H1 (cell line): ENCODE results near the gene PPP1R7. TPM values are rescaled to one million over a fixed set of nuclear protein-coding genes. Genes with fewer than 3 reads are reported as not detected.

Experiments
- CEBPB ChIP-seq: IDR thresholded peaks from 2 replicates; pipeline ENCODE4 v1.6.1; 2012; ENCODE audit warnings: low read depth, low read length
- CHD7 ChIP-seq: fragments of 300-600 bp; sonication (generic); IDR thresholded peaks from 2 replicates; pipeline ENCODE4 v1.7.1; 2012; ENCODE audit warnings: low read length, moderate library complexity, mild to moderate bottlenecking, inconsistent platforms; ENCODE audit not compliant: insufficient replicate concordance
- FOSL1 ChIP-seq: IDR thresholded peaks from 2 replicates; pipeline ENCODE4 v1.6.1; 2011; ENCODE audit warnings: mild to moderate bottlenecking, low read depth, low read length, moderate library complexity; ENCODE audit not compliant: insufficient read depth
- HDAC2 ChIP-seq, 2 experiments: fragments of 300-600 bp in 1 of 2; sonication (generic) in 1 of 2; IDR thresholded peaks; 2 replicates each; pipeline ENCODE4 v1.6.1; 2011 to 2012; ENCODE audit warnings: low read depth in 2 of 2, low read length in 2 of 2, mild to moderate bottlenecking in 2 of 2, moderate library complexity in 2 of 2, borderline replicate concordance in 1 of 2, inconsistent platforms in 1 of 2
- KDM4A ChIP-seq: IDR thresholded peaks from one replicate; pipeline ENCODE4 v1.7.1; 2012; ENCODE audit warnings: low read depth, mild to moderate bottlenecking, moderate library complexity, low read length, inconsistent platforms; ENCODE audit not compliant: severe bottlenecking
- NANOG ChIP-seq: IDR thresholded peaks from 2 replicates; pipeline ENCODE4 v1.6.1; 2011; ENCODE audit warnings: low read length, low read depth, mild to moderate bottlenecking, inconsistent platforms; ENCODE audit not compliant: insufficient read depth, poor library complexity, severe bottlenecking
- NRF1 ChIP-seq: IDR thresholded peaks from 2 replicates; pipeline ENCODE4 v1.6.1; 2011; ENCODE audit warnings: mild to moderate bottlenecking, low read depth, low read length, improper control_type of control experiment
- POLR2A ChIP-seq, 2 experiments: IDR thresholded peaks; 1 replicate in 1 of 2; 2 replicates in 1 of 2; pipeline ENCODE4 v1.6.1; 2011; ENCODE audit warnings: low read depth in 2 of 2, low read length in 2 of 2, mild to moderate bottlenecking in 2 of 2; ENCODE audit errors: control extremely low read depth in 1 of 2
- RFX5 ChIP-seq: IDR thresholded peaks from 2 replicates; pipeline ENCODE4 v1.6.1; 2011; ENCODE audit warnings: low read depth, low read length, improper control_type of control experiment, borderline replicate concordance
- SAP30 ChIP-seq: fragments of 300-600 bp; sonication (generic); IDR thresholded peaks from 2 replicates; pipeline ENCODE4 v1.7.1; 2012; ENCODE audit warnings: low read length, moderate library complexity, mild to moderate bottlenecking, inconsistent platforms; ENCODE audit not compliant: insufficient read depth, insufficient replicate concordance
- SIRT6 ChIP-seq: IDR thresholded peaks from one replicate; pipeline ENCODE4 v1.7.1; 2012; ENCODE audit warnings: low read length, inconsistent platforms
- polyA plus RNA-seq, 7 experiments: library from polyadenylated mRNA; depleted of rRNA in 3 of 7; stranded (reverse) in 5 of 7; unstranded in 2 of 7; fragments of >200 nt in 5 of 7; fragments of 200-250 nt in 2 of 7; gene quantifications; 1 replicate in 5 of 7; 2 replicates in 1 of 7; 4 replicates in 1 of 7; pipeline versions ENCODE4 v1.2.1 to v1.2.3, GENCODE V29; 2011 to 2013; ENCODE audit warnings: missing spikeins in 2 of 7, mixed read lengths in 2 of 7
- total RNA-seq: library from RNA; stranded (reverse); fragmentation: NEBNext Ultra II Directional; extraction: Animal tissue kit (Norgen Biotek cat#: 25700); gene quantifications from 2 replicates; pipeline ENCODE4 v1.2.1, GENCODE V29; 2021

The PPP1R7 gene
- total and polyA plus RNA-seq, 2 of the 8 experiments (the other 6 are each of a cell fraction or from before 2014, with no cell fraction given), result 22.2 to 64.0 TPM

- TF ChIP-seq CHD7, result no peak
- TF ChIP-seq FOSL1, result no peak
- no peak for TF ChIP-seq RFX5
- no peak for TF ChIP-seq NRF1
- TF ChIP-seq KDM4A, result no peak
- TF ChIP-seq CEBPB, result no peak
- no peak for TF ChIP-seq SAP30
- TF ChIP-seq NANOG, result no peak
- no peak for TF ChIP-seq POLR2A (IDR thresholded peaks at IDR 0.05; ENCODE audit: control extremely low read depth in 1 of 2, low read depth in 2 of 2, low read length in 2 of 2)
- no peak for TF ChIP-seq SIRT6
- TF ChIP-seq HDAC2 (IDR thresholded peaks at IDR 0.05; ENCODE audit: borderline replicate concordance in 1 of 2, low read depth in 2 of 2, low read length in 2 of 2), result no peak
These were observed 6.7 kb downstream of the PPP1R7 start (continued) for GRCh38 chr2:241156971-241157441.
